GM12892 (cell line): Measurements from ENCODE around the gene BAZ1B.
"Not testable (repeated sequence)": the region's sequence is repeated elsewhere in the genome, so short reads cannot be mapped to it uniquely, and the experiment has no call there.

ENCODE experiments used
- POLR2A ChIP-seq: IDR thresholded peaks from 2 replicates; pipeline ENCODE4 v1.6.1; 2011; ENCODE audit warnings: low read depth, low read length, control low read depth
- POLR2AphosphoS5 ChIP-seq: IDR thresholded peaks from 2 replicates; pipeline ENCODE4 v1.6.1; 2011; ENCODE audit warnings: low read depth, low read length, control low read depth
- TAF1 ChIP-seq: IDR thresholded peaks from 2 replicates; pipeline ENCODE4 v1.6.1; 2011; ENCODE audit warnings: low read depth, mild to moderate bottlenecking, control low read depth, low read length, borderline replicate concordance

GRCh38 chr7:73467046-73467445 is 55.0 kb downstream of the BAZ1B start:
- not testable (repeated sequence) for TF ChIP-seq POLR2A, POLR2AphosphoS5, TAF1
